B cell (primary cell): ENCODE results near the gene LYST. TPM values are rescaled to one million over a fixed set of nuclear protein-coding genes. Genes with fewer than 3 reads are reported as not detected.

Experiments used
- ATAC-seq: fragments of 200-7000 bp; cut with Tn5 transposase; one replicate; pipeline ENCODE4 v1.10.0; 2021; ENCODE audit warnings: low read depth, mild to moderate bottlenecking, moderate number of reproducible peaks, moderate library complexity
- CTCF ChIA-PET: fragments of 350-600 bp; sonication (Branson Sonifier 250); formaldehyde crosslinking; loops from one replicate; lab custom pipeline; 2021; ENCODE audit warnings: antibody characterized with exemption, inconsistent platforms; lab: Charles Lee
- POLR2A ChIA-PET: fragments of 350-600 bp; sonication (Branson Sonifier 250); formaldehyde crosslinking; loops from one replicate; lab custom pipeline; 2021; ENCODE audit warnings: antibody characterized with exemption; lab: Charles Lee
- DNase-seq: peaks from one replicate; pipeline ENCODE4 v3.0.0; 2013
- H2AFZ ChIP-seq: 2 replicates; pipeline ENCODE4 v1.6.1; 2012; ENCODE audit warnings: mild to moderate bottlenecking, low read depth, low read length; ENCODE audit not compliant: insufficient read depth, poor library complexity, severe bottlenecking
- H3K27ac ChIP-seq, 2 donors: 1 replicate in 1 of 2; 2 replicates in 1 of 2; pipeline ENCODE4 v1.5.1; 2012 to 2013; ENCODE audit warnings: low read length in 2 of 2, mild to moderate bottlenecking in 2 of 2, moderate library complexity in 1 of 2
- H3K27me3 ChIP-seq, 4 experiments: fragments of 200-600 bp in 1 of 4; sonication (generic) in 1 of 4; replicated peaks in 1 of 4; 1 replicate in 2 of 4; 2 replicates in 2 of 4; pipeline versions ENCODE4 v1.6.1 to v1.7.0; 2013 to 2016; ENCODE audit warnings: low read length in 3 of 4, mild to moderate bottlenecking in 2 of 4, mixed read lengths in 1 of 4, moderate library complexity in 1 of 4; ENCODE audit not compliant: insufficient read depth in 4 of 4, control insufficient read depth in 3 of 4; ENCODE audit errors: control extremely low read depth in 1 of 4
- H3K36me3 ChIP-seq, 2 experiments: replicated peaks in 1 of 2; 1 replicate in 1 of 2; 2 replicates in 1 of 2; pipeline versions ENCODE4 v1.6.1 to v1.7.1; 2013; ENCODE audit warnings: low read length in 1 of 2; ENCODE audit not compliant: insufficient read depth in 2 of 2, control insufficient read depth in 1 of 2; ENCODE audit errors: control extremely low read depth in 1 of 2, extremely low read depth in 1 of 2
- H3K4me1 ChIP-seq, 2 donors: fragments of 200-600 bp in 1 of 2; sonication (generic) in 1 of 2; 1 replicate in 1 of 2; 2 replicates in 1 of 2; pipeline versions ENCODE4 v1.5.1 to v1.6.1; 2013 to 2017; ENCODE audit warnings: low read length in 2 of 2; ENCODE audit not compliant: control insufficient read depth in 2 of 2, insufficient read depth in 2 of 2
- H3K4me2 ChIP-seq: replicated peaks from 2 replicates; pipeline ENCODE3; 2012; ENCODE audit warnings: mild to moderate bottlenecking, low read depth, low read length; ENCODE audit not compliant: poor library complexity, severe bottlenecking
- H3K4me3 ChIP-seq, 5 experiments: fragments of 200-600 bp in 1 of 5; sonication (generic) in 1 of 5; 1 replicate in 3 of 5; 2 replicates in 2 of 5; pipeline versions ENCODE4 v1.5.1 to v1.7.0; 2011 to 2016; ENCODE audit warnings: low read length in 4 of 5, mild to moderate bottlenecking in 4 of 5, low read depth in 2 of 5, control low read depth in 1 of 5, moderate library complexity in 1 of 5; ENCODE audit not compliant: insufficient read depth in 1 of 5; ENCODE audit errors: control extremely low read depth in 1 of 5, extremely low read depth in 1 of 5
- H3K79me2 ChIP-seq: fragments of 200-600 bp; sonication (generic); one replicate; pipeline ENCODE4 v1.6.0; 2016; ENCODE audit warnings: low read length; ENCODE audit not compliant: control insufficient read depth, insufficient read depth
- H3K9ac ChIP-seq: fragments of 200-600 bp; sonication (generic); 2 replicates; pipeline ENCODE4 v1.6.1; 2017; ENCODE audit warnings: mild to moderate bottlenecking, low read length, moderate library complexity
- H3K9me3 ChIP-seq, 3 donors: one replicate each; pipeline versions ENCODE4 v1.6.1 to v1.7.1; 2013; ENCODE audit warnings: low read length in 2 of 3; ENCODE audit not compliant: control insufficient read depth in 2 of 3, insufficient read depth in 1 of 3; ENCODE audit errors: control extremely low read depth in 1 of 3
- H4K20me1 ChIP-seq: 2 replicates; pipeline ENCODE4 v1.6.0; 2012; ENCODE audit warnings: mild to moderate bottlenecking, low read length; ENCODE audit not compliant: insufficient read depth, control insufficient read depth, poor library complexity, severe bottlenecking
- H3K27ac Mint-ChIP-seq: one replicate; pipeline ENCODE4 v1.8.0; 2021; ENCODE audit warnings: mixed read lengths
- H3K27me3 Mint-ChIP-seq: one replicate; pipeline ENCODE4 v1.8.0; 2021; ENCODE audit warnings: mixed read lengths
- H3K4me1 Mint-ChIP-seq: one replicate; pipeline ENCODE4 v1.8.0; 2021; ENCODE audit warnings: mixed read lengths
- H3K4me3 Mint-ChIP-seq: one replicate; pipeline ENCODE4 v1.8.0; 2021; ENCODE audit warnings: mixed read lengths
- H3K9me3 Mint-ChIP-seq: one replicate; pipeline ENCODE4 v1.8.0; 2022; ENCODE audit warnings: mixed read lengths; ENCODE audit not compliant: insufficient read depth
- EZH2 ChIP-seq: IDR thresholded peaks from 2 replicates; pipeline ENCODE4 v1.6.1; 2012; ENCODE audit warnings: borderline replicate concordance, low read depth, mild to moderate bottlenecking, moderate library complexity, low read length; ENCODE audit not compliant: insufficient read depth, poor library complexity, severe bottlenecking
- WGBS: methylation state at CpG from one replicate; pipeline ENCODE4 v1.1.5; 2013; ENCODE audit warnings: missing lambda C conversion rate; ENCODE audit not compliant: insufficient coverage; 5-methylcytosine and 5-hydroxymethylcytosine counted together
- intact Hi-C: fragments of 100-400 bp; cut with micrococcal nuclease; formaldehyde crosslinking; loops from one replicate; pipeline ENCODE4 v1.10.0; 2022
- polyA plus RNA-seq: library from polyadenylated mRNA; depleted of rRNA; stranded (reverse); fragments of >200 nt; gene quantifications from 2 replicates; pipeline ENCODE4 v1.2.3, GENCODE V29; 2012
- total RNA-seq, 2 donors: library from RNA; stranded (reverse); fragments of 120-200 nt in 1 of 2; gene quantifications; 1 replicate in 1 of 2; 2 replicates in 1 of 2; pipeline versions ENCODE4 v1.2.3 to v1.2.4, GENCODE V29; 2013 to 2022
- TF ChIP-seq, protein P1 (sequence below): fragments of 200-600 bp; IDR thresholded peaks from one replicate; pipeline ENCODE4 v1.8.0; 2022; ENCODE audit warnings: antibody characterized with exemption, mild to moderate bottlenecking

Gene LYST
- total and polyA plus RNA-seq, 2 donors (not counting 1 experiment from before 2014, with no cell fraction given), result 50.4 to 120 TPM

DNA sequence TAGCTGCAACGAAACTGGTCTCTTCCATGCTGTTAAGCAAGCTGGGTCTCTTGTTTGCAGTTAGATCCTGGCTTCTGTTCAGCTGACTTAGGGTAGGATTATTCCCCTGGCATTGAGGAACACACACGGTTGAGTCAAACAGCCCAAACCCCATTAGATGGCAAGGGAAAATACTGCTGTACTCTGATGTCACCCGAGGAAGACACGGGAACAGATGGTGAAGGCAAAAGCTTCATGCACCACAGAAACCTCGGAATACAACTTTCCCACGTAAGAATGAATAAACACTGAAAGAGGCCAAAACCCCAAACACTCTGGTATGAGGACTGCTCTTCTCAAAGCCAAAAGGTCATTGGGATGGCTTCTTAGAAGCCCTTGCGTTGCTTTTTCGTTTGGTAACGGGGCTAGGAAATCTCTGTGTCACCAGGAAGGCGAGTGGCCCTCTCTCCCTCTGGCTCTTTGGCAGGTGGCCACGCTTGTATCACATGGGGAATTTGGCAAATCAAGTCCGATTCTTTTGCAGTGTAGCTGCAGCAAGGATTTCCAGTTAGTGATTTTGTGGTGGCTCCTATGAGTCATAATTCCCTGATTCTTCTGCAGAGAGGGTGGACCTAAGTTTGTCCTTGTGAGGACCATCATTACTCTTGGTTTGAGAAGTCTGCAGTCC is 16.7 kb upstream of the LYST start:
- ChIA-PET POLR2A (no interaction called here), CTCF (no interaction called here)
- Histone ChIP-seq H3K27ac (no peak overlapping the region), H2AFZ (peak overlapping the region; percentile 5), H3K9me3 (peaks cover 0 to under 1% (median 0%) of the 10 kb centered on the region in 3 donors), H3K4me3 (no peak overlapping the region), H3K4me1 (peaks cover 29 to 43% of the 10 kb centered on the region in 2 donors), H4K20me1 (no peaks in the 10 kb centered on the region), H3K79me2 (peaks cover under 1% of the 10 kb centered on the region), H3K4me2 (no peak overlapping the region), H3K36me3 (no peaks in the 10 kb centered on the region), H3K27me3 (no peaks in the 10 kb centered on the region), H3K9ac (no peak overlapping the region)
- H3K4me3 Mint-ChIP-seq, result no peak overlapping the region
- WGBS, result 84% methylated on average over 11 of the region's 12 CpGs
- TF ChIP-seq, protein P1, sequence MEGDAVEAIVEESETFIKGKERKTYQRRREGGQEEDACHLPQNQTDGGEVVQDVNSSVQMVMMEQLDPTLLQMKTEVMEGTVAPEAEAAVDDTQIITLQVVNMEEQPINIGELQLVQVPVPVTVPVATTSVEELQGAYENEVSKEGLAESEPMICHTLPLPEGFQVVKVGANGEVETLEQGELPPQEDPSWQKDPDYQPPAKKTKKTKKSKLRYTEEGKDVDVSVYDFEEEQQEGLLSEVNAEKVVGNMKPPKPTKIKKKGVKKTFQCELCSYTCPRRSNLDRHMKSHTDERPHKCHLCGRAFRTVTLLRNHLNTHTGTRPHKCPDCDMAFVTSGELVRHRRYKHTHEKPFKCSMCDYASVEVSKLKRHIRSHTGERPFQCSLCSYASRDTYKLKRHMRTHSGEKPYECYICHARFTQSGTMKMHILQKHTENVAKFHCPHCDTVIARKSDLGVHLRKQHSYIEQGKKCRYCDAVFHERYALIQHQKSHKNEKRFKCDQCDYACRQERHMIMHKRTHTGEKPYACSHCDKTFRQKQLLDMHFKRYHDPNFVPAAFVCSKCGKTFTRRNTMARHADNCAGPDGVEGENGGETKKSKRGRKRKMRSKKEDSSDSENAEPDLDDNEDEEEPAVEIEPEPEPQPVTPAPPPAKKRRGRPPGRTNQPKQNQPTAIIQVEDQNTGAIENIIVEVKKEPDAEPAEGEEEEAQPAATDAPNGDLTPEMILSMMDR, result no peak
- TF ChIP-seq EZH2, result no peak
- no peaks in the 10 kb centered on the region for H3K27me3 Mint-ChIP-seq
- DNase-seq (no peak), ATAC-seq (no peak)
- no peaks in the 10 kb centered on the region for H3K9me3 Mint-ChIP-seq
- H3K4me1 Mint-ChIP-seq, result peaks cover 58% of the 10 kb centered on the region
- peak overlapping the region; percentile 22 for H3K27ac Mint-ChIP-seq
- intact Hi-C loops, result no loop called here

DNA sequence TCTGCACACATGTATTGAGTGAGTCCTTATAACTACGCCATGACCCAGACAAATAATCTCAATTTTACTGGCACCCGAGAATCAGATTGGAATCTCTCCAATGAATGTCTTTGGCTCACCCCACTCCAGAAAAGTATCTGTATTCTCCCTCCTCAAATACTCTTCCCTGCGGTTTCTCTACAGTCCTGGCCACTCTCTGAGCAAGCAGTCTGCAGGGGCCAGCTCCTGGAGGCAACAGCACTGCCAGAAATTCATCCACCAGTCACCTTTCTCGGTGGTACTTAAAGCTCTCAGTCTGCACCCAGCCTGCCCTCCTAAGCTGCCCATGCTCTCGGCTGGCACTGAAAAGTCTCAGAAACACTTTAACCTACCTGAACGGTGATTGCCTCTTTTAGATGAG is 16.1 kb upstream of the LYST start:
- no peaks in the 10 kb centered on the region for H3K27me3 ChIP-seq
- DNase-seq (no peak), ATAC-seq (no peak)
- WGBS, result 97% methylated on average over 6 of the region's 6 CpGs
- H4K20me1 ChIP-seq, result no peaks in the 10 kb centered on the region
- H3K4me1 ChIP-seq, result peaks cover 35 to 43% of the 10 kb centered on the region in 2 donors
- H3K36me3 ChIP-seq, result no peaks in the 10 kb centered on the region
- Mint-ChIP-seq H3K4me3 (no peak overlapping the region), H3K27me3 (no peaks in the 10 kb centered on the region), H3K27ac (peak overlapping the region; percentile 29), H3K4me1 (peaks cover 58% of the 10 kb centered on the region), H3K9me3 (no peaks in the 10 kb centered on the region)
- CTCF ChIA-PET, result no interaction called here
- peaks cover 0 to 5% (median 0%) of the 10 kb centered on the region in 3 donors for H3K9me3 ChIP-seq
- H3K79me2 ChIP-seq, result peaks cover 4% of the 10 kb centered on the region
- H3K9ac ChIP-seq, result no peak overlapping the region
- no peak overlapping the region for H2AFZ ChIP-seq
- no peak overlapping the region for H3K4me3 ChIP-seq
- no peak for TF ChIP-seq EZH2
- TF ChIP-seq, protein P1, result no peak
- no peak overlapping the region for H3K27ac ChIP-seq
- POLR2A ChIA-PET, result no interaction called here
- no peak overlapping the region for H3K4me2 ChIP-seq
- intact Hi-C loops, result no loop called here
